ENCODE measurements around the gene KRTAP10-4. TPM values are rescaled to one million over a fixed set of nuclear protein-coding genes. Genes with fewer than 3 reads are reported as not detected.

Gene KRTAP10-4
- total and polyA plus RNA-seq, 2 donors (not counting 1 experiment from before 2014, with no cell fraction given) = not detected

GRCh38 chr21:44537930-44538911 lies 35.3 kb upstream of the KRTAP10-4 start:
- ATAC-seq (ENCODE audit: low read depth) (no peak), DNase-seq (no peak)
- Mint-ChIP-seq H3K27me3 (peaks cover 19% of the 10 kb centered on the region), H3K4me1 (no peaks in the 10 kb centered on the region), H3K9me3 (ENCODE audit: insufficient read depth) (no peaks in the 10 kb centered on the region), H3K4me3 (no peak overlapping the region), H3K27ac (no peak overlapping the region)
- no peaks in the 10 kb centered on the region for H3K27me3 ChIP-seq (replicated peaks in 1 of 4; ENCODE audit: control extremely low read depth in 1 of 4, control insufficient read depth in 3 of 4, insufficient read depth in 4 of 4, low read length in 3 of 4)
- H3K36me3 ChIP-seq (replicated peaks in 1 of 2; ENCODE audit: control extremely low read depth in 1 of 2, control insufficient read depth in 1 of 2, extremely low read depth in 1 of 2, insufficient read depth in 2 of 2, low read length in 1 of 2) = no peaks in the 10 kb centered on the region
- TF ChIP-seq CTCF (IDR thresholded peaks at IDR 0.05) (no peak), EZH2 (IDR thresholded peaks at IDR 0.05; ENCODE audit: borderline replicate concordance, insufficient read depth, low read depth, low read length, poor library complexity, severe bottlenecking) (no peak)
- no peaks in the 10 kb centered on the region for H3K79me2 ChIP-seq (ENCODE audit: control insufficient read depth, insufficient read depth, low read length)
- H3K4me2 ChIP-seq (replicated peaks; ENCODE audit: low read depth, low read length, poor library complexity, severe bottlenecking) = no peak overlapping the region
- intact Hi-C loops (cut with micrococcal nuclease) = no loop called here
- ChIA-PET CTCF (no interaction called here), POLR2A (no interaction called here)
- WGBS (ENCODE audit: insufficient coverage) = 97% methylated on average over 26 of the region's 33 CpGs
- H3K4me1 ChIP-seq (ENCODE audit: control insufficient read depth in 2 of 2, insufficient read depth in 2 of 2, low read length in 2 of 2) = no peaks in the 10 kb centered on the region
- H4K20me1 ChIP-seq (ENCODE audit: control insufficient read depth, insufficient read depth, low read length, poor library complexity, severe bottlenecking) = no peaks in the 10 kb centered on the region
- H3K4me3 ChIP-seq (ENCODE audit: control extremely low read depth in 1 of 5, extremely low read depth in 1 of 5, insufficient read depth in 1 of 5, low read depth in 2 of 5, low read length in 4 of 5) = no peak overlapping the region
- no peak overlapping the region for H3K27ac ChIP-seq (ENCODE audit: low read length in 2 of 2)
- H2AFZ ChIP-seq (ENCODE audit: insufficient read depth, low read depth, low read length, poor library complexity, severe bottlenecking) = no peak overlapping the region
- no peak overlapping the region for H3K9ac ChIP-seq (ENCODE audit: low read length)
- H3K9me3 ChIP-seq (ENCODE audit: control extremely low read depth in 1 of 3, control insufficient read depth in 2 of 3, insufficient read depth in 1 of 3, low read length in 2 of 3) = peaks cover 1 to 15% (median 3%) of the 10 kb centered on the region in 3 donors

GRCh38 chr21:44539046-44539445 lies 34.5 kb upstream of the KRTAP10-4 start:
- no peaks in the 10 kb centered on the region for H3K79me2 ChIP-seq (ENCODE audit: control insufficient read depth, insufficient read depth, low read length)
- H4K20me1 ChIP-seq (ENCODE audit: control insufficient read depth, insufficient read depth, low read length, poor library complexity, severe bottlenecking) = no peaks in the 10 kb centered on the region
- no peaks in the 10 kb centered on the region for H3K36me3 ChIP-seq (replicated peaks in 1 of 2; ENCODE audit: control extremely low read depth in 1 of 2, control insufficient read depth in 1 of 2, extremely low read depth in 1 of 2, insufficient read depth in 2 of 2, low read length in 1 of 2)
- no peak overlapping the region for H2AFZ ChIP-seq (ENCODE audit: insufficient read depth, low read depth, low read length, poor library complexity, severe bottlenecking)
- H3K9me3 ChIP-seq (ENCODE audit: control extremely low read depth in 1 of 3, control insufficient read depth in 2 of 3, insufficient read depth in 1 of 3, low read length in 2 of 3) = peaks cover 1 to 15% (median 3%) of the 10 kb centered on the region in 3 donors
- CTCF ChIA-PET = no interaction called here
- ATAC-seq (ENCODE audit: low read depth) (no peak), DNase-seq (no peak)
- H3K27me3 ChIP-seq (replicated peaks in 1 of 4; ENCODE audit: control extremely low read depth in 1 of 4, control insufficient read depth in 3 of 4, insufficient read depth in 4 of 4, low read length in 3 of 4) = peaks cover 0 to 2% (median 0%) of the 10 kb centered on the region in 4 experiments
- Mint-ChIP-seq H3K27ac (no peak overlapping the region), H3K4me1 (no peaks in the 10 kb centered on the region), H3K27me3 (peaks cover 19% of the 10 kb centered on the region), H3K4me3 (no peak overlapping the region), H3K9me3 (ENCODE audit: insufficient read depth) (no peaks in the 10 kb centered on the region)
- intact Hi-C loops (cut with micrococcal nuclease) = no loop called here
- no peaks in the 10 kb centered on the region for H3K4me1 ChIP-seq (ENCODE audit: control insufficient read depth in 2 of 2, insufficient read depth in 2 of 2, low read length in 2 of 2)
- POLR2A ChIA-PET = no interaction called here
- H3K4me2 ChIP-seq (replicated peaks; ENCODE audit: low read depth, low read length, poor library complexity, severe bottlenecking) = no peak overlapping the region
- H3K27ac ChIP-seq (ENCODE audit: low read length in 2 of 2) = no peak overlapping the region
- TF ChIP-seq EZH2 (IDR thresholded peaks at IDR 0.05; ENCODE audit: borderline replicate concordance, insufficient read depth, low read depth, low read length, poor library complexity, severe bottlenecking) (no peak), CTCF (IDR thresholded peaks at IDR 0.05) (no peak)
- H3K9ac ChIP-seq (ENCODE audit: low read length) = no peak overlapping the region
- 74% methylated on average over 14 of the region's 14 CpGs for WGBS (ENCODE audit: insufficient coverage)
- H3K4me3 ChIP-seq (ENCODE audit: control extremely low read depth in 1 of 5, extremely low read depth in 1 of 5, insufficient read depth in 1 of 5, low read depth in 2 of 5, low read length in 4 of 5) = no peak overlapping the region
